ENCODE results near the gene NFATC3. TPM values are rescaled to one million over a fixed set of nuclear protein-coding genes. Genes with fewer than 3 reads are reported as not detected.

NFATC3 gene
- total and polyA plus RNA-seq, 4 donors, result 13.5 to 69.6 (median 35.7) TPM

GRCh38 chr16:68064791-68065365 is 20.3 kb upstream of the NFATC3 start:
- Histone ChIP-seq H3K9ac (ENCODE audit: insufficient read depth in 1 of 2, low read length in 2 of 2) (peak overlapping the region in 1 of 2 donors; percentile 72), H3K4me3 (no peak overlapping the region), H3K36me3 (ENCODE audit: control insufficient read depth in 4 of 4, insufficient read depth in 4 of 4, low read length in 4 of 4) (peaks cover 0 to 13% (median 5%) of the 10 kb centered on the region in 4 donors), H3K4me1 (ENCODE audit: control insufficient read depth in 5 of 5, insufficient read depth in 5 of 5, low read length in 5 of 5) (peaks cover 0 to 18% (median 8%) of the 10 kb centered on the region in 5 donors), H3K9me3 (ENCODE audit: control insufficient read depth in 4 of 4, insufficient read depth in 3 of 4, low read length in 3 of 4) (no peaks in the 10 kb centered on the region), H3K27me3 (ENCODE audit: control insufficient read depth in 3 of 3, insufficient read depth in 3 of 3, low read length in 2 of 3) (no peaks in the 10 kb centered on the region), H3K27ac (ENCODE audit: low read depth in 1 of 2, low read length in 1 of 2) (peak overlapping the region in 1 of 2 donors; percentile 89)
- peak; percentile 62 to 76 (median 66) for DNase-seq
- TF ChIP-seq, protein P1, sequence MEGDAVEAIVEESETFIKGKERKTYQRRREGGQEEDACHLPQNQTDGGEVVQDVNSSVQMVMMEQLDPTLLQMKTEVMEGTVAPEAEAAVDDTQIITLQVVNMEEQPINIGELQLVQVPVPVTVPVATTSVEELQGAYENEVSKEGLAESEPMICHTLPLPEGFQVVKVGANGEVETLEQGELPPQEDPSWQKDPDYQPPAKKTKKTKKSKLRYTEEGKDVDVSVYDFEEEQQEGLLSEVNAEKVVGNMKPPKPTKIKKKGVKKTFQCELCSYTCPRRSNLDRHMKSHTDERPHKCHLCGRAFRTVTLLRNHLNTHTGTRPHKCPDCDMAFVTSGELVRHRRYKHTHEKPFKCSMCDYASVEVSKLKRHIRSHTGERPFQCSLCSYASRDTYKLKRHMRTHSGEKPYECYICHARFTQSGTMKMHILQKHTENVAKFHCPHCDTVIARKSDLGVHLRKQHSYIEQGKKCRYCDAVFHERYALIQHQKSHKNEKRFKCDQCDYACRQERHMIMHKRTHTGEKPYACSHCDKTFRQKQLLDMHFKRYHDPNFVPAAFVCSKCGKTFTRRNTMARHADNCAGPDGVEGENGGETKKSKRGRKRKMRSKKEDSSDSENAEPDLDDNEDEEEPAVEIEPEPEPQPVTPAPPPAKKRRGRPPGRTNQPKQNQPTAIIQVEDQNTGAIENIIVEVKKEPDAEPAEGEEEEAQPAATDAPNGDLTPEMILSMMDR (IDR thresholded peaks at IDR 0.05; ENCODE audit: control extremely low read depth, extremely low read depth), result peak; percentile 62
- ATAC-seq (ENCODE audit: insufficient read depth, low FRiP score), result peak; percentile 69
- 19 to 26% methylated on average over 2 of the region's 2 CpGs for WGBS, 2 donors

- TF ChIP-seq, protein P1 (IDR thresholded peaks at IDR 0.05; ENCODE audit: control extremely low read depth, extremely low read depth), result no peak
- 53 to 57% methylated on average over 6 of the region's 6 CpGs for WGBS, 2 donors
- peaks cover 0 to 22% (median 8%) of the 10 kb centered on the region in 5 donors for H3K4me1 ChIP-seq (ENCODE audit: control insufficient read depth in 5 of 5, insufficient read depth in 5 of 5, low read length in 5 of 5)
- peak overlapping the region in 1 of 2 donors; percentile 87 for H3K27ac ChIP-seq (ENCODE audit: low read depth in 1 of 2, low read length in 1 of 2)
- DNase-seq (peak in 2 of 3 donors; percentile 43 to 68), ATAC-seq (ENCODE audit: insufficient read depth, low FRiP score) (peak; percentile 77)
- no peaks in the 10 kb centered on the region for H3K27me3 ChIP-seq (ENCODE audit: control insufficient read depth in 3 of 3, insufficient read depth in 3 of 3, low read length in 2 of 3)
- H3K4me3 ChIP-seq, result no peak overlapping the region
- no peak overlapping the region for H3K9ac ChIP-seq (ENCODE audit: insufficient read depth in 1 of 2, low read length in 2 of 2)
- H3K36me3 ChIP-seq (ENCODE audit: control insufficient read depth in 4 of 4, insufficient read depth in 4 of 4, low read length in 4 of 4), result peaks cover under 1 to 15% (median 7%) of the 10 kb centered on the region in 4 donors
- no peaks in the 10 kb centered on the region for H3K9me3 ChIP-seq (ENCODE audit: control insufficient read depth in 4 of 4, insufficient read depth in 3 of 4, low read length in 3 of 4)
Observed at GRCh38 chr16:68065716-68066305, 19.4 kb upstream of the NFATC3 start.

- TF ChIP-seq, protein P1 (IDR thresholded peaks at IDR 0.05; ENCODE audit: control extremely low read depth, extremely low read depth), result no peak
- H3K9ac ChIP-seq (ENCODE audit: insufficient read depth in 1 of 2, low read length in 2 of 2), result no peak overlapping the region
- DNase-seq (no peak), ATAC-seq (ENCODE audit: insufficient read depth, low FRiP score) (no peak)
- WGBS, 2 donors, result 15 to 29% methylated on average over 1 of the region's 1 CpG
- H3K4me1 ChIP-seq (ENCODE audit: control insufficient read depth in 5 of 5, insufficient read depth in 5 of 5, low read length in 5 of 5), result peaks cover 0 to 22% (median 8%) of the 10 kb centered on the region in 5 donors
- peak overlapping the region in 1 of 2 donors; percentile 86 for H3K27ac ChIP-seq (ENCODE audit: low read depth in 1 of 2, low read length in 1 of 2)
- H3K4me3 ChIP-seq, result no peak overlapping the region
- peaks cover 4 to 20% (median 11%) of the 10 kb centered on the region in 4 donors for H3K36me3 ChIP-seq (ENCODE audit: control insufficient read depth in 4 of 4, insufficient read depth in 4 of 4, low read length in 4 of 4)
- H3K9me3 ChIP-seq (ENCODE audit: control insufficient read depth in 4 of 4, insufficient read depth in 3 of 4, low read length in 3 of 4), result no peaks in the 10 kb centered on the region
- H3K27me3 ChIP-seq (ENCODE audit: control insufficient read depth in 3 of 3, insufficient read depth in 3 of 3, low read length in 2 of 3), result no peaks in the 10 kb centered on the region
Observed at GRCh38 chr16:68066763-68067162, 18.4 kb upstream of the NFATC3 start.
